ENCODE measurements around the gene CYP11A1.

DNA sequence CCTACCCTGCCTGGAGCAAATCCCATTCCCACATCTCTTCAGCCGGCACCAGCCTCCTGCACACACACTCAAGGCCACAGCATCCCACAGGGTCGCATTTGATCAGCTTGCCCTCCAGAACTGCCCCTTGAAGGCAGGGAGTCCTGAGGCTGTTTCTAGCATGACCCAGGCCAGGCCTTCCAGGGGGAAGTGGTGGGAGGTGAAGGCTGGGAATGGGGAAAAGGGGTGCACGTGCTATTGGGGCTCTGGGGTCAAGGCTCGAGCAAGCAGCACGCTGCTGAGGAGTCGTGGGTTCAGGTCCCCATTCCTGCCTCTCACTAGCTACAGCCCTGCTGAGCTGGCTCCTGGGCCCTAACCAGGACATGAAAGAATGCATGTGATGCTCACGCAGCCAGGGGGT is 41.4 kb upstream of the CYP11A1 start:
- no peak for TF ChIP-seq CTCF (IDR thresholded peaks at IDR 0.05)
- TF ChIP-seq POLR2AphosphoS5 (IDR thresholded peaks at IDR 0.05) = no peak
- TF ChIP-seq EP300 (IDR thresholded peaks at IDR 0.05) = no peak

Measured in upper lobe of left lung (tissue), 4 donors.